HG03354 (cell line): ENCODE results near the gene PHF11.
"Not testable (repeated sequence)": the region's sequence is repeated elsewhere in the genome, so short reads cannot be mapped to it uniquely, and the experiment has no call there.

Source experiments
- ATAC-seq: cut with Tn5 transposase; IDR thresholded peaks from one replicate; pipeline ENCODE4 v1.9.1; 2021; ENCODE audit warnings: mild to moderate bottlenecking; ENCODE audit not compliant: unreplicated experiment, poor library complexity, severe bottlenecking

PHF11 gene

DNA sequence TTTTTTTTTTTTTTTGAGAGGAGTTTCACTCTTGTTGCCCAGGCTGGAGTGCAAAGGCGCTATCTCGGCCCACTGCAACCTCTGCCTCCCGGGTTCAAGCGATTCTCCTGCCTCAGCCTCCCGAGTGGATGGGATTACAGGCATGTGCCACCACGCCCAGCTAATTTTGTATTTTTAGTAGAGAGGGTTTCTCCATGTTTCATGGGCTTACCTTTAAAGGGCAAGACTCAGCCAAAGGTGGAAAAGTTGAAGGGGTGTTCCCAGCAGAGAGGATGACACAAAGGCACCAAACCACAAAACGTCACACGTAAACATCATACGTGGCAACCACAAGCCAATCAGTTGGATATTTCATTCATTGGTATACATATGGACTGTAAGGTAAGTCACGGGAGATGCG lies 1.1 kb downstream of the PHF11 start:
- not testable (repeated sequence) for ATAC-seq

- no peak for ATAC-seq
Observed at GRCh38 chr13:49497272-49497671, 1.5 kb downstream of the PHF11 start.

DNA sequence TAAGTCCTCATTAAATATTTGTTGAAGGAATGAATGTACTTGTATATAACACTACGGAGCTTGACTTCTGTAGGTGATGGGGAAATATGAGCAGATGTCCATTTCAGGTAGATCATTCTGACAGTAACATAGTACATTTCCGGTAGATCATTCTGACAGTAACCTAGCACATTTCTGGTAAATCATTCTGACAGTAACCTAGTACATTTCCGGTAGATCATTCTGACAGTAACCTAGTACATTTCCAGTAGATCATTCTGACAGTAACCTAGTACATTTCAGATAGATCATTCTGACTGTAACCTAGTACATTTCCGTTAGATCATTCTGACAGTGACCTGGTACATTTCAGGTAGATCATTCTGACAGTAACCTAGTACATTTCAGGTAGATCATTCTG lies 2.5 kb downstream of the PHF11 start:
- ATAC-seq, result no peak

- no peak for ATAC-seq
Observed at GRCh38 chr13:49499889-49500660, 4.3 kb downstream of the PHF11 start.

GRCh38 chr13:49502954-49503353 lies 7.2 kb downstream of the PHF11 start:
- no peak for ATAC-seq

DNA sequence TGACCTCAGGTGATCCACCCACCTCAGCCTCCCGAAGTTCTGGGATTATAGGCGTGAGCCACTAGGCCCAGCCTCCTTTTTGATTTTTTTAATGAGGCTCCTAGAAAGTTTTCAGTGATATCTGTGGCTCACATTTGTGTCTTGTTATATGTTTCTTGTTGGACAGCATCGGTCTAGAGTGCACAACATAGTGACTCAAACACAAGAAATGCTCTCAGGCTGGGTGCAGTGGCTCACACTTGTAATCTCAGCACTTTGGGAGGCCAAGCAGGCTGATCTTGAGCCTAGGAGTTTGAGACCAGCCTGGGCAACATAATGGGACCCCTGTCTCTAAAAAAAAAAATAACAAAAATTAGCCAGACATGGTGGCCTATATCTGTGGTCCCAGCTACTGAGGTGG lies 8.2 kb downstream of the PHF11 start:
- no peak for ATAC-seq

DNA sequence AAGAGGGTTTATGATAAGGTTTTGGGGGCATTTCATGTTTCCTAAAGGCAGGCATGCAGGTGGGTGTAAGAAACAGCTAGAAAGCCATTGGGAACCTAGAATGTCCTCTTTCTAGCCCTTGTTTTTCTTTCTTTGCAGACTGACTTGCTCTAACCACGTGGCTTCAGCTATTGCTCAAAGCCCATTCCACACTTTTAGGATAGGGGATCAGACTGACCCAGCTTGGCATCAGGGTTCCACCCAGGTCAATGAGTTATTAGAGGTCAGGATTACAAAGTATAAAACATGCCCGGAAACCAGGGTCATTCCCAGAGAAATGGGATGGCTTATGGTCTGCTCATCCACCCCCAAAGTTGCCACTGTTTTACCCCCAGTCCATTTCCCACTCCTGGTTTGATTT lies 16.8 kb downstream of the PHF11 start:
- ATAC-seq, result no peak

- no peak for ATAC-seq
Observed at GRCh38 chr13:49516467-49516866, 20.7 kb downstream of the PHF11 start.

GRCh38 chr13:49517461-49517860 lies 21.7 kb downstream of the PHF11 start:
- no peak for ATAC-seq

DNA sequence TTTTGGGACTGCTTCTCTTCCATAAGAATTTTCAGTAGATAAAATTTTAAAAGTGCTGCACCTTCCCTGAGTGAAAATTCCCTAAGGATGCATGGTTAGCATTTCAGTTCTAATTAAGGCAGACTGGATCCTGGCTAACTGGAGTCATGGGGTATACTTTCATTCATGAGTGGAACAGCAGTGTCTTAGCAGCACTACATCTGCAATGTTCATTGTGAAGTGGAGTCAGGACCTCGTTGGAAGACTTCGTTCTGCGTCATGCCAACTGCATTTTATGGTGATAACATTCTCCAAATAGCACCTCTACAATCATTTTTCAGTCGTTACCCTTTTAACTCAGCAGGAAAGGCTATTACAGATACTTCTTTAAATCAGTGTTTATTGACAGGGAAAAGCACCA lies 25.5 kb downstream of the PHF11 start:
- no peak for ATAC-seq

DNA sequence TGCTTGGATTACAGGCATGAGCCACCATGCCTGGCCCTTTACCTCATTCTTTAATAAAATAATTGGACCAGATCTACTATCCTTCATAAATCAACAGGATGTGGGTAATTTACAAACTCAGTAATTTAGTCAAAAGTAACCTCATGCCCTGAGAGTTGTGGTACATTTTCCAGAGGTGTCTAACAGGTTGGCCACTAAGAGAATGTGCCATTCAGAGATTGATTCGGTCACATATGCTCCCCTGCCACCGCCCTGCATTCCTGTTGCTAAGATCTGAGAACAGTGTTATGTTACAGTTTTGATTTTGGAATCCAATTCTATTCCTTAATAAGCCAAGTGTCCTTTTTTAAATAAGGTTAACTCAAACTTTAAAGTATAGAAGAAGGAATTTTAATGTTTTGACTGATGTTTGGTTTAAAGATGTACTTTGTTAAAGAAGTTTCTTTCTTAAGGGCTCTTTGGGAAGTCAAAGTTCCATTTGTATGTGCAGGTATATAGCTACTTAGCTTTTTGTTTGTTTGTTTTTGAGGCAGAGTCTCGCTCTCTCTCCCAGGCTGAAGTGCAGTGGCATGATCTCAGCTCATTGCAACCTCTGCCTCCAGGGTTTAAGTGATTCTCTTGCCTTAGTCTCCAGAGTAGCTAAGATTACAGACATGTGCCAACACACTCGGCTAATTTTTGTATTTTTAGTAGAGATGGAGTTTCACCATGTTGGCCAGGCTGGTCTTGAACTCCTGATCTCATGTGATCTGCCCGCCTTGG lies 29.2 kb downstream of the PHF11 start:
- ATAC-seq, result no peak

DNA sequence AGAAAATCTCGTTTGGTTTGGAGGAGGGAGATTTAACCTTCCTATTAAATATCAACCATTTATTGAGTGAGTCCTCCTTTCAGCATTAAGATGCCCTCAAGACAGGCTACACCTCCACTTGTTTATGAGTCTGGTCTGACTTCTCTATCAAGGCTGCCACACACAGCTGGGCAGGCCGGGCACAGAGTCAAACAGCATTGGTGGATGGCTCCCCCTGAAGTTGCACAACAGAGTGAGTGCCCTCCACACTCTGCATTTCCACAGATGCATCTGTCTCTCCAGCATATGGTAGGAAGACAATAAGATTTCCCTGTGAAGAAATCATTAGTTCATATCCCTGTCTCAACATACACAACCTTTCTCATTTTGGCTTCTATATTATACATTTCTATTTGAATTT lies 31.4 kb downstream of the PHF11 start:
- ATAC-seq, result no peak

GRCh38 chr13:49528161-49528560 lies 32.4 kb downstream of the PHF11 start:
- no peak for ATAC-seq

- peak; percentile 81 for ATAC-seq
Observed at GRCh38 chr13:49530457-49530856, 34.7 kb downstream of the PHF11 start.

GRCh38 chr13:49532593-49532992 lies 36.8 kb downstream of the PHF11 start:
- ATAC-seq, result no peak

- ATAC-seq, result no peak
Observed at GRCh38 chr13:49533011-49533410, 37.3 kb downstream of the PHF11 start.

GRCh38 chr13:49533591-49534269 lies 38.0 kb downstream of the PHF11 start:
- no peak for ATAC-seq

GRCh38 chr13:49536144-49536873 lies 40.6 kb downstream of the PHF11 start:
- ATAC-seq, result peak; percentile 72

GRCh38 chr13:49538404-49538803 lies 42.7 kb downstream of the PHF11 start:
- no peak for ATAC-seq

DNA sequence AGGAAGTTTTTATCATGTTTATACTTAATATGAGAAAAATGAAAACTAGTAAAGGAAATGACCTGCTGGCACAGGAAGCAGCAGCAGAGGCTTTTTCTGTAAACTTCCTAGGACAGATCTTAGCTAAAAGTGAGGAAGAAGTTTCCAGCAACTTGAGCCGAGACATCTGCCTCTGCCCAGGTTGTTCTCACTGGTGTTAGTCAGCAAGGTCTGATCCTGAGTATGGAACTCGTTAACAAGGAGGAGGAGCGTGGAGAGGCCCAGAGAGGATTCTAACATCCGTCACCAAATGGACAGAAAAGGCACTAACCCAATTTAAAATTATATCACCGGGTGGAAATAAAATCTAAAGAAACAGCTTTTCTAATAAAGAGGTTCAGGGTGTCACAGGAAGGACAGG lies 43.6 kb downstream of the PHF11 start:
- ATAC-seq, result no peak
